GM12878 (cell line): Measurements from ENCODE around the gene TSHZ2. TPM values are rescaled to one million over a fixed set of nuclear protein-coding genes. Genes with fewer than 3 reads are reported as not detected.

Experiments
- ATAC-seq: fragments of 200-7000 bp; cut with Tn5 transposase; 3 replicates; pipeline ENCODE4 v1.9.1; 2020; ENCODE audit warnings: mild to moderate bottlenecking, moderate library complexity
- BruUV-seq: library from RNA; stranded (reverse); fragments of 400-500 nt; replicated peaks from 2 replicates; lab custom pipeline; 2021; lab: Mats Ljungman, UMichigan
- CTCF ChIA-PET: fragments of 300-600 bp; sonication (Branson Sonifier 250); formaldehyde crosslinking; extraction: SDS; loops from one replicate; lab custom pipeline; 2021; ENCODE audit warnings: inconsistent platforms; lab: Yijun Ruan, JAX
- POLR2A ChIA-PET: fragments of 350-600 bp; formaldehyde crosslinking; extraction: SDS; loops from one replicate; lab custom pipeline; 2021; ENCODE audit warnings: inconsistent platforms; lab: Charles Lee
- RAD21 ChIA-PET: fragments of 300-600 bp; sonication (Branson Sonifier 250); formaldehyde crosslinking; loops from one replicate; lab custom pipeline; 2023; ENCODE audit warnings: antibody characterized with exemption; ENCODE audit not compliant: unreplicated experiment; lab: Charles Lee
- SMC1A ChIA-PET: fragments of 300-600 bp; sonication (Branson Sonifier 250); formaldehyde crosslinking; loops from one replicate; lab custom pipeline; 2023; ENCODE audit not compliant: unreplicated experiment, uncharacterized antibody; lab: Charles Lee
- DNase-seq: peaks from one replicate; pipeline ENCODE4 v3.0.0-alpha.2; 2011; ENCODE audit warnings: low read depth, low spot score
- FAIRE-seq: peaks from 3 replicates; lab custom pipeline; 2011; peaks lifted over from hg19 to GRCh38; lab: Jason Lieb, UNC
- H2AFZ ChIP-seq: 2 replicates; pipeline ENCODE4 v1.6.0; 2011; ENCODE audit warnings: low read depth, low read length, control low read depth; ENCODE audit not compliant: control insufficient read depth
- H3K27ac ChIP-seq: 2 replicates; pipeline ENCODE4 v1.5.1; 2011; ENCODE audit warnings: control low read depth; ENCODE audit not compliant: control insufficient read depth, insufficient read depth
- H3K27me3 ChIP-seq, 2 experiments: replicated peaks in 1 of 2; 2 replicates each; pipeline versions ENCODE4 v1.6.0 to v1.6.1; 2011; ENCODE audit warnings: low read length in 1 of 2; ENCODE audit not compliant: control insufficient read depth in 2 of 2, insufficient read depth in 2 of 2
- H3K36me3 ChIP-seq, 2 experiments: 2 replicates each; pipeline ENCODE4 v1.5.1; 2011; ENCODE audit warnings: low read length in 1 of 2; ENCODE audit not compliant: control insufficient read depth in 2 of 2, insufficient read depth in 2 of 2
- H3K4me1 ChIP-seq: 2 replicates; pipeline ENCODE4 v1.6.1; 2011; ENCODE audit warnings: mild to moderate bottlenecking, low read length, moderate library complexity, mixed read lengths; ENCODE audit not compliant: control insufficient read depth, insufficient read depth
- H3K4me2 ChIP-seq: 2 replicates; pipeline ENCODE4 v1.6.0; 2011; ENCODE audit warnings: control low read depth; ENCODE audit not compliant: control insufficient read depth, insufficient read depth
- H3K4me3 ChIP-seq: fragments of 200-600 bp; sonication (generic); 2 replicates; pipeline ENCODE4 v1.5.1; 2016
- H3K79me2 ChIP-seq: 2 replicates; pipeline ENCODE4 v1.6.0; 2011; ENCODE audit warnings: low read length; ENCODE audit not compliant: control insufficient read depth, insufficient read depth
- H3K9ac ChIP-seq: 2 replicates; pipeline ENCODE4 v1.8.0; 2011; ENCODE audit warnings: low read length, control low read depth, mixed read lengths; ENCODE audit not compliant: control insufficient read depth, insufficient read depth
- H3K9me3 ChIP-seq: replicated peaks from 3 replicates; pipeline ENCODE4 v1.5.1; 2011; ENCODE audit warnings: mild to moderate bottlenecking, low read length; ENCODE audit not compliant: control insufficient read depth, insufficient read depth
- H4K20me1 ChIP-seq: 2 replicates; pipeline ENCODE4 v1.6.0; 2011; ENCODE audit not compliant: control insufficient read depth, insufficient read depth
- ATF7 ChIP-seq: fragments of 450-650 bp; IDR thresholded peaks from 2 replicates; pipeline ENCODE4 v1.6.1; 2016; ENCODE audit warnings: low read depth, mild to moderate bottlenecking
- BRCA1 ChIP-seq: IDR thresholded peaks from 2 replicates; pipeline ENCODE4 v1.6.1; 2011; ENCODE audit warnings: low read depth, low read length, improper control_type of control experiment
- CHD4 ChIP-seq: fragments of 200-600 bp; sonication (generic); IDR thresholded peaks from 2 replicates; pipeline ENCODE4 v1.6.1; 2016; ENCODE audit warnings: mild to moderate bottlenecking
- EZH2 ChIP-seq: IDR thresholded peaks from 2 replicates; pipeline ENCODE4 v1.6.1; 2012; ENCODE audit warnings: low read depth, mild to moderate bottlenecking, control low read depth, inconsistent platforms, low read length, borderline replicate concordance; ENCODE audit not compliant: control insufficient read depth
- HDGF ChIP-seq: fragments of 450-650 bp; IDR thresholded peaks from 2 replicates; pipeline ENCODE4 v1.6.1; 2016; ENCODE audit warnings: antibody characterized with exemption
- KDM1A ChIP-seq: fragments of 200-600 bp; sonication (generic); IDR thresholded peaks from 2 replicates; pipeline ENCODE4 v1.6.1; 2016; ENCODE audit warnings: borderline replicate concordance
- MEF2B ChIP-seq: fragments of 450-650 bp; IDR thresholded peaks from 2 replicates; pipeline ENCODE4 v1.6.1; 2018; ENCODE audit warnings: mild to moderate bottlenecking, moderate library complexity; ENCODE audit not compliant: partially characterized antibody, poor library complexity, severe bottlenecking
- MTA2 ChIP-seq: fragments of 450-650 bp; IDR thresholded peaks from 2 replicates; pipeline ENCODE4 v1.6.1; 2016; ENCODE audit warnings: low read depth, mild to moderate bottlenecking, moderate library complexity
- NBN ChIP-seq: fragments of 450-650 bp; IDR thresholded peaks from 2 replicates; pipeline ENCODE4 v1.6.1; 2016
- NR2F1 ChIP-seq: fragments of 450-650 bp; conservative IDR thresholded peaks from 2 replicates; pipeline ENCODE4 v1.6.1; 2017; ENCODE audit warnings: mild to moderate bottlenecking
- SMAD1 ChIP-seq: fragments of 450-650 bp; IDR thresholded peaks from 2 replicates; pipeline ENCODE4 v1.6.1; 2018; ENCODE audit warnings: mild to moderate bottlenecking, low read depth; ENCODE audit not compliant: partially characterized antibody
- SREBF1 ChIP-seq: IDR thresholded peaks from 2 replicates; pipeline ENCODE4 v1.6.1; 2012; ENCODE audit warnings: mild to moderate bottlenecking, low read length
- ZNF24 ChIP-seq: fragments of 450-650 bp; IDR thresholded peaks from 2 replicates; pipeline ENCODE4 v1.6.1; 2017; ENCODE audit warnings: antibody characterized with exemption, mild to moderate bottlenecking
- ZZZ3 ChIP-seq: IDR thresholded peaks from 2 replicates; pipeline ENCODE4 v1.6.1; 2011; ENCODE audit warnings: low read depth; ENCODE audit not compliant: control insufficient read depth, insufficient read length
- WGBS: methylation state at CpG from one replicate; pipeline ENCODE4 v1.1.6; 2016; ENCODE audit warnings: low lambda C conversion rate; ENCODE audit not compliant: insufficient replicate concordance, insufficient coverage; ENCODE audit errors: missing lambda C conversion rate; 5-methylcytosine and 5-hydroxymethylcytosine counted together
- in situ Hi-C: fragments of 300-500 bp; cut with MboI; formaldehyde crosslinking; loops from 9 replicates; pipeline ENCODE4 v1.14.3; 2018; ENCODE audit warnings: mixed read lengths
- intact Hi-C: fragments of 100-400 bp; cut with micrococcal nuclease; formaldehyde crosslinking; loops from one replicate; pipeline ENCODE4 v1.14.2; 2022; ENCODE audit not compliant: unreplicated experiment
- polyA plus RNA-seq, 11 experiments: library from polyadenylated mRNA; depleted of rRNA in 4 of 11; unstranded in 6 of 11; stranded (reverse) in 5 of 11; fragments of >200 nt; fragmentation: Nextera tagmentation in 4 of 11; fragmentation: Illumina TruSeq in 1 of 11; extraction: Ambion mirVana in 4 of 11; extraction: Trizol in 1 of 11; gene quantifications; 1 replicate in 1 of 11; 2 replicates in 10 of 11; pipeline versions ENCODE4 v1.2.1 to v1.2.3, GENCODE V29; 2011 to 2016; ENCODE audit warnings: inconsistent platforms in 2 of 11, missing spikeins in 2 of 11, low read depth in 1 of 11
- total RNA-seq, 4 experiments: library from RNA; depleted of rRNA in 3 of 4; stranded (reverse); fragments of >200 nt in 3 of 4; fragmentation: Illumina TruSeq in 1 of 4; extraction: Trizol in 1 of 4; gene quantifications; 2 replicates each; pipeline versions ENCODE4 v1.2.1 to v1.2.3, GENCODE V29; 2013 to 2021
- TF ChIP-seq, protein P1 (sequence below): fragments of 450-650 bp; IDR thresholded peaks from 2 replicates; pipeline ENCODE4 v1.6.1; 2017; ENCODE audit warnings: antibody characterized with exemption, mild to moderate bottlenecking, moderate library complexity
- TF ChIP-seq, protein P2 (sequence below): IDR thresholded peaks from 2 replicates; pipeline ENCODE4 v1.6.1; 2011; ENCODE audit warnings: low read depth, low read length, improper control_type of control experiment, borderline replicate concordance
- TF ChIP-seq, protein P3 (sequence below): IDR thresholded peaks from 2 replicates; pipeline ENCODE4 v1.6.1; 2012; ENCODE audit warnings: low read depth, low read length, improper control_type of control experiment

The TSHZ2 gene
- total and polyA plus RNA-seq, 10 of the 15 experiments (the other 5 are each of a cell fraction or from before 2014, with no cell fraction given) = 0.01 to 0.86 (median 0.13) TPM; not detected in 2

DNA sequence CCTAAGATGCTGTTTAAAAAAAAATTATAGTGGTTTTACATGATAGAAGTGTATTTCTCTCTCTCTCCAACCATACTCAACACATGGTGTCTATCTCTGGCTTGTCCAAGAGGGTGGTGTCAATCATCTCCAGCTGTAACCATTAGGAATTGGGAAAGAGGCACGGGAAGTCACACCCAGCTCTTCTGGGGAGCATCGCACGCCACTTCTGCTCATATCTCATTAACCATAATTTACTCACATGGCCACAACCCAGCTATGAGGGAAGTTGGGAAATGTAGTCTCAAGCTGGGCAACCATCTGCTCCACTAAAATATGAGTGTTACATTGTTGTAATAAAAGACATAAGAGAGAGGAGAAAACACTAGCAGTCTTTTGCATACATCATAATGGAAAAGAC, 30.4 kb upstream of the TSHZ2 start:
- Histone ChIP-seq H3K27me3 (no peaks in the 10 kb centered on the region), H3K4me1 (no peaks in the 10 kb centered on the region), H3K4me3 (no peak overlapping the region), H3K9ac (no peak overlapping the region), H3K36me3 (no peaks in the 10 kb centered on the region), H3K9me3 (no peaks in the 10 kb centered on the region; the same call in 2 of the 3 replicates), H3K4me2 (no peak overlapping the region), H4K20me1 (no peaks in the 10 kb centered on the region), H2AFZ (no peak overlapping the region), H3K27ac (no peak overlapping the region), H3K79me2 (no peaks in the 10 kb centered on the region)
- BruUV-seq = no TSS peak
- intact Hi-C loops = no loop called here
- ATAC-seq = no peak
- in situ Hi-C loops = no loop called here
- SMC1A ChIA-PET = interaction anchor here (0.6 to 1.4 kb wide), 3 partner anchors 12 to 1157 kb away, joined by 3 read pairs; no protein-coding TSS in a partner anchor
- WGBS = 60% methylated on average over 3 of the region's 3 CpGs
- POLR2A ChIA-PET = no interaction called here
- TF ChIP-seq MEF2B = no peak
- no peak for TF ChIP-seq HDGF
- no peak for TF ChIP-seq ATF7
- TF ChIP-seq, protein P1, sequence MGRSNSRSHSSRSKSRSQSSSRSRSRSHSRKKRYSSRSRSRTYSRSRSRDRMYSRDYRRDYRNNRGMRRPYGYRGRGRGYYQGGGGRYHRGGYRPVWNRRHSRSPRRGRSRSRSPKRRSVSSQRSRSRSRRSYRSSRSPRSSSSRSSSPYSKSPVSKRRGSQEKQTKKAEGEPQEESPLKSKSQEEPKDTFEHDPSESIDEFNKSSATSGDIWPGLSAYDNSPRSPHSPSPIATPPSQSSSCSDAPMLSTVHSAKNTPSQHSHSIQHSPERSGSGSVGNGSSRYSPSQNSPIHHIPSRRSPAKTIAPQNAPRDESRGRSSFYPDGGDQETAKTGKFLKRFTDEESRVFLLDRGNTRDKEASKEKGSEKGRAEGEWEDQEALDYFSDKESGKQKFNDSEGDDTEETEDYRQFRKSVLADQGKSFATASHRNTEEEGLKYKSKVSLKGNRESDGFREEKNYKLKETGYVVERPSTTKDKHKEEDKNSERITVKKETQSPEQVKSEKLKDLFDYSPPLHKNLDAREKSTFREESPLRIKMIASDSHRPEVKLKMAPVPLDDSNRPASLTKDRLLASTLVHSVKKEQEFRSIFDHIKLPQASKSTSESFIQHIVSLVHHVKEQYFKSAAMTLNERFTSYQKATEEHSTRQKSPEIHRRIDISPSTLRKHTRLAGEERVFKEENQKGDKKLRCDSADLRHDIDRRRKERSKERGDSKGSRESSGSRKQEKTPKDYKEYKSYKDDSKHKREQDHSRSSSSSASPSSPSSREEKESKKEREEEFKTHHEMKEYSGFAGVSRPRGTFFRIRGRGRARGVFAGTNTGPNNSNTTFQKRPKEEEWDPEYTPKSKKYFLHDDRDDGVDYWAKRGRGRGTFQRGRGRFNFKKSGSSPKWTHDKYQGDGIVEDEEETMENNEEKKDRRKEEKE = no peak
- TF ChIP-seq NR2F1 = no peak
- no peak for TF ChIP-seq NBN
- no peak for TF ChIP-seq ZZZ3
- TF ChIP-seq SMAD1 = no peak
- no peak for TF ChIP-seq EZH2
- TF ChIP-seq CHD4 = no peak
- TF ChIP-seq, protein P2, sequence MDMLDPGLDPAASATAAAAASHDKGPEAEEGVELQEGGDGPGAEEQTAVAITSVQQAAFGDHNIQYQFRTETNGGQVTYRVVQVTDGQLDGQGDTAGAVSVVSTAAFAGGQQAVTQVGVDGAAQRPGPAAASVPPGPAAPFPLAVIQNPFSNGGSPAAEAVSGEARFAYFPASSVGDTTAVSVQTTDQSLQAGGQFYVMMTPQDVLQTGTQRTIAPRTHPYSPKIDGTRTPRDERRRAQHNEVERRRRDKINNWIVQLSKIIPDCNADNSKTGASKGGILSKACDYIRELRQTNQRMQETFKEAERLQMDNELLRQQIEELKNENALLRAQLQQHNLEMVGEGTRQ = no peak
- TF ChIP-seq, protein P3, sequence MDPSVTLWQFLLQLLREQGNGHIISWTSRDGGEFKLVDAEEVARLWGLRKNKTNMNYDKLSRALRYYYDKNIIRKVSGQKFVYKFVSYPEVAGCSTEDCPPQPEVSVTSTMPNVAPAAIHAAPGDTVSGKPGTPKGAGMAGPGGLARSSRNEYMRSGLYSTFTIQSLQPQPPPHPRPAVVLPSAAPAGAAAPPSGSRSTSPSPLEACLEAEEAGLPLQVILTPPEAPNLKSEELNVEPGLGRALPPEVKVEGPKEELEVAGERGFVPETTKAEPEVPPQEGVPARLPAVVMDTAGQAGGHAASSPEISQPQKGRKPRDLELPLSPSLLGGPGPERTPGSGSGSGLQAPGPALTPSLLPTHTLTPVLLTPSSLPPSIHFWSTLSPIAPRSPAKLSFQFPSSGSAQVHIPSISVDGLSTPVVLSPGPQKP = no peak
- TF ChIP-seq SREBF1 = no peak
- no peak for TF ChIP-seq MTA2
- no peak for TF ChIP-seq KDM1A
- TF ChIP-seq BRCA1 = no peak
- TF ChIP-seq ZNF24 = no peak
- no peak for FAIRE-seq
- CTCF ChIA-PET = no interaction called here
- RAD21 ChIA-PET = no interaction called here
- no peak for DNase-seq
